ENCODE measurements around the gene GRAMD1C.
A peak's percentile ranks its signal among the peaks of the same experiment; 100 is the strongest.

Gene GRAMD1C

GRCh38 chr3:113825090-113825489, 13.5 kb upstream of the GRAMD1C start:
- TF ChIP-seq NFIC (IDR thresholded peaks at IDR 0.05) (no peak), RAD21 (IDR thresholded peaks at IDR 0.05; ENCODE audit: low read depth) (no peak), EGR1 (IDR thresholded peaks at IDR 0.05) (no peak), TCF12 (IDR thresholded peaks at IDR 0.05; ENCODE audit: low read depth) (no peak), USF1 (IDR thresholded peaks at IDR 0.05) (no peak), REST (IDR thresholded peaks at IDR 0.05; ENCODE audit: low read depth) (no peak), YY1 (IDR thresholded peaks at IDR 0.05; ENCODE audit: low read depth) (no peak), CEBPB (IDR thresholded peaks at IDR 0.05) (no peak), CREB1 (IDR thresholded peaks at IDR 0.05; ENCODE audit: low read depth) (no peak), ZBTB7A (IDR thresholded peaks at IDR 0.05; ENCODE audit: low read depth) (no peak), TEAD4 (IDR thresholded peaks at IDR 0.05) (no peak), EP300 (IDR thresholded peaks at IDR 0.05; ENCODE audit: borderline replicate concordance) (no peak), MAX (IDR thresholded peaks at IDR 0.05) (no peak), FOXM1 (IDR thresholded peaks at IDR 0.05; ENCODE audit: borderline replicate concordance, low read depth) (no peak), TAF1 (IDR thresholded peaks at IDR 0.05; ENCODE audit: low read depth) (no peak)

GRCh38 chr3:113828600-113828999, 10.0 kb upstream of the GRAMD1C start:
- TF ChIP-seq ZBTB7A (IDR thresholded peaks at IDR 0.05; ENCODE audit: low read depth): no peak

GRCh38 chr3:113829576-113830354, 8.8 kb upstream of the GRAMD1C start:
- TF ChIP-seq ZBTB7A (IDR thresholded peaks at IDR 0.05; ENCODE audit: low read depth) (no peak), TAF1 (IDR thresholded peaks at IDR 0.05; ENCODE audit: low read depth) (no peak), MAX (IDR thresholded peaks at IDR 0.05) (peak; percentile 34; the same call in 1 of the 2 replicates), TCF12 (IDR thresholded peaks at IDR 0.05; ENCODE audit: low read depth) (no peak)

GRCh38 chr3:113831103-113831355, 7.6 kb upstream of the GRAMD1C start:
- no peak for TF ChIP-seq EGR1 (IDR thresholded peaks at IDR 0.05)
- no peak for TF ChIP-seq EP300 (IDR thresholded peaks at IDR 0.05; ENCODE audit: borderline replicate concordance)
- no peak for TF ChIP-seq NFIC (IDR thresholded peaks at IDR 0.05)
- no peak for TF ChIP-seq CREB1 (IDR thresholded peaks at IDR 0.05; ENCODE audit: low read depth)
- no peak for TF ChIP-seq RAD21 (IDR thresholded peaks at IDR 0.05; ENCODE audit: low read depth)
- no peak for TF ChIP-seq ZBTB7A (IDR thresholded peaks at IDR 0.05; ENCODE audit: low read depth)
- TF ChIP-seq YY1 (IDR thresholded peaks at IDR 0.05; ENCODE audit: low read depth): no peak
- no peak for TF ChIP-seq FOXM1 (IDR thresholded peaks at IDR 0.05; ENCODE audit: borderline replicate concordance, low read depth)
- TF ChIP-seq MAX (IDR thresholded peaks at IDR 0.05): no peak
- no peak for TF ChIP-seq TAF1 (IDR thresholded peaks at IDR 0.05; ENCODE audit: low read depth)
- no peak for TF ChIP-seq CEBPB (IDR thresholded peaks at IDR 0.05)
- TF ChIP-seq TEAD4 (IDR thresholded peaks at IDR 0.05): no peak
- no peak for TF ChIP-seq TCF12 (IDR thresholded peaks at IDR 0.05; ENCODE audit: low read depth)
- TF ChIP-seq REST (IDR thresholded peaks at IDR 0.05; ENCODE audit: low read depth): no peak
- no peak for TF ChIP-seq USF1 (IDR thresholded peaks at IDR 0.05)

GRCh38 chr3:113832477-113833164, 6.0 kb upstream of the GRAMD1C start:
- no peak for TF ChIP-seq FOXM1 (IDR thresholded peaks at IDR 0.05; ENCODE audit: borderline replicate concordance, low read depth)
- TF ChIP-seq TAF1 (IDR thresholded peaks at IDR 0.05; ENCODE audit: low read depth): no peak
- no peak for TF ChIP-seq RAD21 (IDR thresholded peaks at IDR 0.05; ENCODE audit: low read depth)
- no peak for TF ChIP-seq REST (IDR thresholded peaks at IDR 0.05; ENCODE audit: low read depth)
- no peak for TF ChIP-seq YY1 (IDR thresholded peaks at IDR 0.05; ENCODE audit: low read depth)
- no peak for TF ChIP-seq ZBTB7A (IDR thresholded peaks at IDR 0.05; ENCODE audit: low read depth)
- TF ChIP-seq TEAD4 (IDR thresholded peaks at IDR 0.05): no peak
- no peak for TF ChIP-seq EP300 (IDR thresholded peaks at IDR 0.05; ENCODE audit: borderline replicate concordance)
- TF ChIP-seq TCF12 (IDR thresholded peaks at IDR 0.05; ENCODE audit: low read depth): no peak
- no peak for TF ChIP-seq NFIC (IDR thresholded peaks at IDR 0.05)
- TF ChIP-seq CREB1 (IDR thresholded peaks at IDR 0.05; ENCODE audit: low read depth): no peak
- TF ChIP-seq USF1 (IDR thresholded peaks at IDR 0.05): no peak
- TF ChIP-seq EGR1 (IDR thresholded peaks at IDR 0.05): no peak
- no peak for TF ChIP-seq CEBPB (IDR thresholded peaks at IDR 0.05)
- no peak for TF ChIP-seq MAX (IDR thresholded peaks at IDR 0.05)

Measured in Ishikawa (cell line).